AG08395 (cell line): ENCODE measurements around the gene ROPN1B.
"Not testable (repeated sequence)": the region's sequence is repeated elsewhere in the genome, so short reads cannot be mapped to it uniquely, and the experiment has no call there.

Source experiments
- DNase-seq: peaks from one replicate; pipeline ENCODE4 v3.0.0; 2012; ENCODE audit warnings: mixed read lengths, low spot score

Gene ROPN1B

GRCh38 chr3:125958511-125959316 is 10.3 kb upstream of the ROPN1B start:
- no peak for DNase-seq

- DNase-seq: no peak
These were observed 9.5 kb upstream of the ROPN1B start for GRCh38 chr3:125959317-125960065.

DNA sequence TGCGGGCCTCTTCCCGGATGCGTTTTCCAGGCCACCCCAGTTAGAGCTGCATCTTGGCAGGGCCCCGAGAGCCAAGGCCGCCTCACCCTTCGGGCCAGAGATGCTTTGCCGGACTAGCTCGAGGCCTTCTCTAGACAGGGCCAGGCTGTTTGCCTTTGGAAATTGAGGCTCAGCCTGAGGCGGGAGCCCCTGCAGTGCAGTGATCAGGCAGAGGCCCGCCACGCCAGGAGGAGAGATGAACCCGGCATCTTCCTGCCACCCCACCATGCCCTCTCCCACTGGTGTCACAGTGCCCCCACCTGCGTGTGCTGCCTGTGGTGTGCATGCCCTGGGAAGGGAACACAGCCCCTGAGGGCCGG is 8.9 kb upstream of the ROPN1B start:
- DNase-seq: no peak

- DNase-seq: no peak
These were observed 8.3 kb upstream of the ROPN1B start for GRCh38 chr3:125960456-125961288.

DNA sequence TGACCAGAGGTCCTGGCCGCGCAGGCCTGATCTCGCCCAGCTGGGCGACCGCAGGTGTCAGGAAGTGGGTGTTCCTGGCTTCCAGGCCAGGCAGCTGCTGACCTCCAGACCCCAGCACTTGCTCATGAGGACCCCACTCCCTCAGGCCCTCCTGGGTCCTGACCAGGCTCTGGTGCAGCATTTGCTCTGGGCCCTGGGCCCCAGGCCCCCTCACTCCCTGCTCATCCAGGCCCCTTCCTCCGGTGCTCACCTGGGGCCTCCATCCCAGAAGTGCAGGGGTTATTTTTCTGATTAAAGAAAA is 7.7 kb upstream of the ROPN1B start:
- DNase-seq: no peak

DNA sequence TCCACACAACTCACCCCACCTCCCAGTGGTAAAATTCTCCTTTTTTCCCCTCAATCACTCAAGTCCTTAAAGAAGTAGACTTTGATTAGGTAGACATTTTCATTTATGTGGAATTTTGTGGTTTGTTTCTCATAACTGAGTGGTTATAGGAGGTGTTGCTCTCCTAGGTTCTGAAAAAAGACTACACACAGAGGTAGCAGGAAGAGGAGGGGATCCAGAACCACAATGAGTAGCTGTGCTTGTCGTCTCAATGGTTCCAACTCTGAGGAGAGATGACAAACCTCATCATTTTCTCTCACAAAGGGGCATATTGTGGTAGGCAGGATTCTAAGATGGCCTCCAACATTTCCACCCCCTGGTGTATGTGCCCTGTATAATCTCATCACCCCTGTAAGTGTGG is 5.1 kb upstream of the ROPN1B start:
- DNase-seq: not testable (repeated sequence)

DNA sequence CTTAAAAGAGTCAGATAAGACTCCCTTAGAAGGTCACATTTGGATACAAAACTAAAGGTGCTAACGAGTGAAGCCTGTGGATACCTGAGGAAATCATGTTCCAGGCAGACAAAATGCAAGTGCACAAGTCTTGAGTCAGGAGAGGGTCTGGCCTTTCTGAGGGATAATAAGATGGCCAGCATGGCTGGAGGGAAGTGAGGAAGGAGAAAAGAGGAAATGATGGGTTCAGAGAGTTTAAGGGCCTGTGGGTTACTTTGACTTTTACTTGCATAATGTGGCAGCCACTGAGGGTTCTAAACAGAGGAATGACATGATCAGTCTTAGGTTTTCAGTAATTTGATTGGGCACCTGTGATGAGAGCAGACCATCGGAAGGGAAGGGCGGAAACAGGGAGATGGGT is 3.5 kb upstream of the ROPN1B start:
- no peak for DNase-seq

- DNase-seq: no peak
These were observed 1.8 kb upstream of the ROPN1B start for GRCh38 chr3:125967156-125967555.

DNA sequence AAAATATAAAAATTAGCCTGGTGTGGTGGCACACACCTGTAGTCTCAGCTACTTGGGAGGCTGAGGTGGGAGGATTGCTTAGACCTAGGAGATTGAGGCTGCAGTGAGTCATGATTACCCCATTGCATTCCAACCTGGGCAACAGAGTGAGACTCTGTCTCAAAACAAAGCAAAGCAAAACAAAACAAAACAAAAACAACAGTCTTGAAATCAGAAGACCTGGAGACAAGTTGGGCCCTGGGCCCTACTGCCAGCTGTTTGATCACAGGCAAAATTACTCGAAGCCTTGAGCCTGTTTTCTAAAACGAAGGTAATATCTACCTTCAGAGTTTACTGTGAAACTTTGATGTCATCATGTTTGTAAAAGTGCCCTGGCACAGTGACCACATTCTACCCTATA is 857 bp upstream of the ROPN1B start:
- not testable (repeated sequence) for DNase-seq

DNA sequence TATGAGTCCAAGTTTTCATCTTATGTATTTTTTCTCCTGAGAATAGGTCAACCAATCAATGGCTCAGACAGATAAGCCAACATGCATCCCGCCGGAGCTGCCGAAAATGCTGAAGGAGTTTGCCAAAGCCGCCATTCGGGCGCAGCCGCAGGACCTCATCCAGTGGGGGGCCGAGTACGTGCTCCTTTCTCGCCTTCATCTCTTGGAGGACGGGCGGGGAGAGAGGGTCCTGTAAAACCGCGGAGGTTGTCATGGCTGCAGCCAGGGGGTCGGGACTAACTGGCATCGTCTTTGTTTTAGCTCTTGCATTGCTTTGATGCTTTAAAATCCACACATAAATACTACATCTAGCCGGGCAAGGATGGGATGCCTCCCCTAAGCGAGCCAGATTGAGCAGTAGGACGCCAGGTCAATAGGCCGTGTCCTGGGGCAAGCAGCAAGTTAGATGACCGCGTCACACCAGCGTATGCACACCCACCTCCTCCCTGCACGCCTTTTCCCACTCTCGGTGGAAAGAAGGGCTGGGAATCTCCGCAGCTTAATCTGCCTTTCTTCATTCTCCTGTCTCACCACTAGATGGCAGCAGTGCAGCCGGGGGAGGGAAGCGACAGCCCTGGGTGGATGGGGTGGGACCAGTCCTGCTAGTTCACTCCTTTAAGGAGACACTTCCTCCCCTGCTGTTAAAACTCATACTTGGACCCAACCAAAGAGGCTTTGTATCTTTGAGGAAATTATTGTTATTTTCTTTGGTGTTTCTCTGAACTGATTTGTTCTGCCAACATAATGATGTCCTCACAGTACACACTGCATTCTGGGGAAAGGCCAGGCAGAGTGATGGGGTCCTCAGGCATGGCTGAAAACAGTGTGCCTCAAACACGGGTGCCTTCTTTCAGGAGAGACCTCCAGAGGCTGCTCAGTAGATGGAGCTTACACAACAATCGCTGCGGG is 3.3 kb downstream of the ROPN1B start:
- DNase-seq: not testable (repeated sequence)

DNA sequence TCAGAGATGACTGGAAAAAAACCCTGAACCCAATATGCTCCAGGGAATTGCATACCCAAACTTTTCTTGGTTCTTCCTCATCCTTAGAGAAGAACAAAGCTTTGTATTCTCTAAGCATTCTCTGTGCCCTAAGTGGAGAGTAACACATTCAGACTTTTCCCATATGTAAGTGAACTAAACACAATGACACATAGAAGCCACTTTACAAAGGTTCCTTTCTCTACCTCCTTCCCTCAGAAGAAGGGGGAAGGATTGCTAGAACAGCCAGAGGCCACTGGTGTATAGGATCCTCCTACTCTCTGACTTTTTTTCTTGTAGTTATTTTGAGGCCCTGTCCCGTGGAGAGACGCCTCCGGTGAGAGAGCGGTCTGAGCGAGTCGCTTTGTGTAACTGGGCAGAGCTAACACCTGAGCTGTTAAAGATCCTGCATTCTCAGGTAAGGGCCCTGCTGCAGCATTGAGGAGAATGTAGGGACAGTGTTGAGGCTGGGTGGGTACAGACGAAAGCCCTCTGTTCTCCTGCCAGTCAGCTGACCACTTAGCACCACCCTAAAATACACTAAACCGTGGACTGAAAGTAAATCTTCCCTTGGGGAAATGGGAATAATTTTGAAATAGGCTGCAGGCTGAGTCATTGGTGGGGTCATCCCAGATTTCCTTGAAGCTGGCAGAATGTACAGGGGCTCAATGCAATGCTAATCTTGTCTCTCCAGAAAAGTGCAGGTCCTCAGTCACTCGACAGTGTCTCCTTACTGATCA is 6.4 kb downstream of the ROPN1B start:
- DNase-seq: not testable (repeated sequence)

GRCh38 chr3:125976003-125976390 is 7.0 kb downstream of the ROPN1B start:
- DNase-seq: not testable (repeated sequence)

- DNase-seq: not testable (repeated sequence)
These were observed 8.1 kb downstream of the ROPN1B start for GRCh38 chr3:125977104-125977503.

- DNase-seq: not testable (repeated sequence)
These were observed 16.0 kb downstream of the ROPN1B start for GRCh38 chr3:125984951-125985350.

DNA sequence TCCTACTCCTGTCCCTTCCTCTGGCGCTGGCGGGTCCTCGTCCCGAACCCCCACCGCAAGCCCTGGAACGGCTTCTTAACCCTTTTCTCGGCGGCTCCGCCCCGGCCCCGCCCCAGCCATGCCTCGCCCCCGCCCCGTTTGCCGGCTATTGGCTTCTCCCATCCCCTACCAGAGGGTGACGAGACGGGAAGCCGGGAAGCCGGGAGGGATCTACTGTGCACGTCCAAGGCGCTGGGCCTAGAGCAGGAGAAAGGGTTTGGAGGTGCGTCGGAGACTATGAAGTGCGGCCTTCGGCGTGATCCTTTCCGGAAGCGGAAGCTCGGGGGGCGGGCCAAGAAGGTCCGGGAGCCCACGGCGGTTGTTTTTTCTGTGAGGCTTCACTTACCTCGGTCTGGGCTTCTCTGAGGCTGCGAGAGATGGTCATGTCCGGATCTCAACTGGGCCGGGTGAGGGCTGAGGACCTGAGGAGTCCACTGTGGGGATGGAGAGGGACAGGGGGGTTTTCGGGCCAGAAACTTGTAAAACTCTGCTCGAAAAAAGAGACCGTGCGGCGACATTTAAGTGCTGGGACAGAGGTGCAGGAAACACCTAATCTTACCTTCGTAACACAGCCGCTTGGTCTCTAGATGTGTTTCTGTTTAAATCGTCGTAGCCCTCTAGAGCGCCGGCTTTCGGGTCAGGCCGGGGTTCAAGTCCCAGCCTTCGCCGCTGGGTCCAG is 21.4 kb downstream of the ROPN1B start:
- peak; percentile 77 for DNase-seq

DNA sequence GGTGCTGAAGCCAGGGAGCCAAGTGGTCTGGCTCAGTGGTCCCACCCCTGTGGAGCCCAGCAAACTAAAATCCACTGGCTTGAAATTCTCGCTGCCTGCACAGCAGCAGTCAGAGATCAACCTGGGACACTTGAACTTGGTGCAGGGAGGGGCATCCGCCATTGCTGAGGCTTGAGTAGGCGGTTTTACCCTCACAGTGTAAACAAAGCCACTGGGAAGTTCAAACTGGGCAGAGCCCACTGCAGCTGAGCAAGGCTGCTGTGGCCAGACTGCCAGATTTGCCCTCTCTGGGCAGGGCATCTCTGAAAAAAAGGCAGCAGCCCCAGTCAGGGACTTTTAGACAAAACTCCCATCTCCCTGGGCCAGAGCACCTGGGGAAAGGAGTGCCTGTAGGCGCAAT is 27.8 kb downstream of the ROPN1B start:
- not testable (repeated sequence) for DNase-seq

- DNase-seq: no peak
These were observed 33.2 kb downstream of the ROPN1B start for GRCh38 chr3:126002189-126002588.

DNA sequence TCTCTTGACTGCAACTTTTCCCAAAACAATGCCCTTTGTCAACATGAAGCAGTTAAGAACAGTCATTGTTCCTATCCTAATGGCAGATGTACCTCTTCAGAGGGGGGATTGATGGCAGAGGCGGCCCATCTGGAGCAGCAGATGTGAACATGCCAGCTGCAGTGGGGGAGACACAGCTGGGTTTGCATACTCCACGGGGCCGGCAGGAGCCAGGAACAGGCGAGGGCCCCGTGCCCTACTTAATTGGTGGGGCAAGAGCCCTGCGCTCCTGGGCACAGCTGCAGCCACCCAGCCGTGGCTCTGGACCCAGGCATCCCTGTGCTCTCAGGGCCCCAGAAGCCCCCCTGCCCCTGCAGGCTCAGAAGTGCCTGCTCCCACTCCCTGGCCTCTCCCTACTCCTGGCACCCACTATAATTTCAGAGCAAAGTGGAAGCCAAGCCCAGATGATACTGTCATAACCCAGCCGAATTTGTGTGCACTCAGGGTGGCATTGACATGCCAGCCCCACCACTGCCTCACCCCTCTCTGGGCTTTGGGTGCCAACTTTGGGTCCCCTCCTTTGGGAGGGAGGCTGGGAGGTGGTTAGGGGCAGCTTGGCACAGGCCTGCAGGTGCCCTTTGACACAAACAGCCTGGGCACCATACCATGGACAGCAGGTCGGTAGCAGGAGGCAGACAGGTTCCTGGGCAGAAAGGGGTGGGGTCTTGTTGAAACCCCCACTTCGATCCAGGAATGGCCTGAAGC is 34.6 kb downstream of the ROPN1B start:
- no peak for DNase-seq

GRCh38 chr3:126004217-126004616 is 35.2 kb downstream of the ROPN1B start:
- DNase-seq: no peak
